ENCODE data around the gene RNU2-1. TPM values are rescaled to one million over a fixed set of nuclear protein-coding genes. Genes with fewer than 3 reads are reported as not detected.

RNU2-1 gene
- total and polyA plus RNA-seq, 2 of the 13 experiments (the other 11 are each of a cell fraction or from before 2014, with no cell fraction given) = not detected

- TF ChIP-seq PRDM10 (CRISPR knock-in tag; IDR thresholded peaks at IDR 0.05; ENCODE audit: low read depth) = peak; percentile 64; the same call in 1 of the 2 replicates
- peak; percentile 50; the same call in 1 of the 2 replicates for TF ChIP-seq E2F5 (CRISPR knock-in tag; conservative IDR thresholded peaks at IDR 0.05)
- TF ChIP-seq ZKSCAN8 (CRISPR knock-in tag; IDR thresholded peaks at IDR 0.05; ENCODE audit: borderline replicate concordance) = 0 out of 2 replicates have a peak, but pooled peaks have one; percentile 51
- TF ChIP-seq ZBTB43 (CRISPR knock-in tag; conservative IDR thresholded peaks at IDR 0.05) = 0 out of 2 replicates have a peak, but pooled peaks have one; percentile 33
- TF ChIP-seq ZBTB33 (CRISPR knock-in tag; IDR thresholded peaks at IDR 0.05) = peak; percentile 61
- TF ChIP-seq ZNF160 (CRISPR knock-in tag; IDR thresholded peaks at IDR 0.05) = 0 out of 2 replicates have a peak, but pooled peaks have one; percentile 75
- 0 out of 2 replicates have a peak, but pooled peaks have one; percentile 27 for TF ChIP-seq FOSL2 (CRISPR knock-in tag; IDR thresholded peaks at IDR 0.05)
- TF ChIP-seq MATR3 (CRISPR knock-in tag; IDR thresholded peaks at IDR 0.05) = 0 out of 2 replicates have a peak, but pooled peaks have one; percentile 89
- TF ChIP-seq FOSL1 (CRISPR knock-in tag; IDR thresholded peaks at IDR 0.05; ENCODE audit: borderline replicate concordance) = 0 out of 2 replicates have a peak, but pooled peaks have one; percentile 10
- TF ChIP-seq ELK4 (CRISPR knock-in tag; IDR thresholded peaks at IDR 0.05; ENCODE audit: borderline replicate concordance) = peak; percentile 11; the same call in 1 of the 2 replicates
- 0 out of 2 replicates have a peak, but pooled peaks have one; percentile 26 for TF ChIP-seq HNRNPL (IDR thresholded peaks at IDR 0.05; ENCODE audit: low read depth, low read length)
- 0 out of 2 replicates have a peak, but pooled peaks have one; percentile 51 for TF ChIP-seq TOE1 (CRISPR knock-in tag; IDR thresholded peaks at IDR 0.05)
- 0 out of 2 replicates have a peak, but pooled peaks have one; percentile 70 for TF ChIP-seq KLF6 (CRISPR knock-in tag; IDR thresholded peaks at IDR 0.05)
- TF ChIP-seq RFX3 (CRISPR knock-in tag; IDR thresholded peaks at IDR 0.05) = 0 out of 2 replicates have a peak, but pooled peaks have one; percentile 49
- TF ChIP-seq RXRB (CRISPR knock-in tag; IDR thresholded peaks at IDR 0.05; ENCODE audit: borderline replicate concordance) = peak; percentile 41; the same call in 1 of the 2 replicates
Measured at GRCh38 chr17:43232021-43232699, 1.6 kb downstream of the RNU2-1 start (continued).
